Cardiac fibroblast (primary cell): Measurements from ENCODE around the gene ANKS1B.

Source experiments
- DNase-seq, 2 donors: peaks; one replicate each; pipeline versions ENCODE4 v3.0.0 to v3.0.0-alpha.2; 2010; ENCODE audit warnings: low read depth in 2 of 2
- H3K4me3 ChIP-seq, 2 donors: replicated peaks in 1 of 2; 1 replicate in 1 of 2; 2 replicates in 1 of 2; pipeline ENCODE4 v1.5.1; 2011; ENCODE audit warnings: low read depth in 2 of 2, low read length in 2 of 2, mild to moderate bottlenecking in 2 of 2, moderate library complexity in 1 of 2
- CTCF ChIP-seq: IDR thresholded peaks from one replicate; pipeline ENCODE4 v1.5.1; 2011; ENCODE audit warnings: low read depth, mild to moderate bottlenecking, low read length, inconsistent platforms

The ANKS1B gene

GRCh38 chr12:98999559-98999958, 985.2 kb downstream of the ANKS1B start:
- H3K4me3 ChIP-seq: no peak overlapping the region
- TF ChIP-seq CTCF: no peak
- DNase-seq: no peak

GRCh38 chr12:98998697-98999299, 985.9 kb downstream of the ANKS1B start:
- DNase-seq: peak; percentile 60 to 69
- no peak overlapping the region for H3K4me3 ChIP-seq
- peak; percentile 62 for TF ChIP-seq CTCF

GRCh38 chr12:98997899-98998298, 986.8 kb downstream of the ANKS1B start:
- no peak for TF ChIP-seq CTCF
- DNase-seq: no peak
- H3K4me3 ChIP-seq: no peak overlapping the region

GRCh38 chr12:98990648-98991047, 994.1 kb downstream of the ANKS1B start:
- DNase-seq: no peak
- no peak for TF ChIP-seq CTCF
- H3K4me3 ChIP-seq: no peak overlapping the region

- H3K4me3 ChIP-seq: no peak overlapping the region
- DNase-seq: no peak
- no peak for TF ChIP-seq CTCF
Observed at GRCh38 chr12:98985156-98985555, 999.6 kb downstream of the ANKS1B start.

- no peak overlapping the region for H3K4me3 ChIP-seq
- no peak for TF ChIP-seq CTCF
- DNase-seq: no peak
Observed at GRCh38 chr12:98983647-98984046, 1001.1 kb downstream of the ANKS1B start.

GRCh38 chr12:98980508-98980907, 1004.2 kb downstream of the ANKS1B start:
- H3K4me3 ChIP-seq: no peak overlapping the region
- TF ChIP-seq CTCF: no peak
- no peak for DNase-seq
